BLaER1 (cell line): ENCODE data around the gene DDN.

Source experiments
- H3K27ac ChIP-seq: shearing (Covaris generic); formaldehyde crosslinking; 2 replicates; pipeline ENCODE4 v1.8.1; 2022
- H3K27me3 ChIP-seq: shearing (Covaris generic); formaldehyde crosslinking; 2 replicates; pipeline ENCODE4 v1.8.1; 2022
- H3K36me3 ChIP-seq: shearing (Covaris generic); formaldehyde crosslinking; 2 replicates; pipeline ENCODE4 v1.8.1; 2022
- H3K4me1 ChIP-seq: shearing (Covaris generic); formaldehyde crosslinking; 2 replicates; pipeline ENCODE4 v1.8.1; 2022
- H3K4me2 ChIP-seq: shearing (Covaris generic); formaldehyde crosslinking; 2 replicates; pipeline ENCODE4 v1.8.1; 2022
- H3K4me3 ChIP-seq: shearing (Covaris generic); formaldehyde crosslinking; 2 replicates; pipeline ENCODE4 v1.8.1; 2022
- H3K9ac ChIP-seq: shearing (Covaris generic); formaldehyde crosslinking; 2 replicates; pipeline ENCODE4 v1.8.1; 2022
- H3K9me3 ChIP-seq: shearing (Covaris generic); formaldehyde crosslinking; 2 replicates; pipeline ENCODE4 v1.8.1; 2022
- H4K20me1 ChIP-seq: shearing (Covaris generic); formaldehyde crosslinking; 2 replicates; pipeline ENCODE4 v1.8.1; 2022
- Cebpa-rat ChIP-seq: shearing (Covaris generic); IDR thresholded peaks from 2 replicates; pipeline ENCODE4 v1.8.1; 2022

Gene DDN

DNA sequence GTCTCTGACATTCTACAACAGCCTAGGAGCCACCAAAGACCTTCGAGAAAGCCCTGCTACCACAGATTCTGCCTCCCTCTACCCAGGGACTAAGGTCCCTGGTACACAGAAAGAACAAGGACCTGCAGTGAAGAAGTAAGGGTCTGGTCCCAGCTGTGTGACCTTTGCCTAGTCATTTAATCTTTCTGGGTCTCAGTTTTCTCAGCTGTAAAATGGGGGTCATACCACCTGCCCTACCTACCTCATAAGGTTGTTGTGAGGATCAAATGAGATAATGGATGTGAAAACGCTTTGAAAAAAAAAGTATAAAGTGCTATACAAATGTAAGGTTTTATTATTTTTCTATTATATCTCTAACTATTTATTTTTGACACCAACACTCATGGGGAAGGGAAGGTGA is 24.6 kb upstream of the DDN start:
- Histone ChIP-seq H3K4me2 (no peak overlapping the region), H3K4me1 (peaks cover 16% of the 10 kb centered on the region), H3K9ac (no peak overlapping the region), H3K4me3 (no peak overlapping the region), H3K27ac (no peak overlapping the region), H3K36me3 (peaks cover 78% of the 10 kb centered on the region), H3K9me3 (no peaks in the 10 kb centered on the region), H3K27me3 (no peaks in the 10 kb centered on the region), H4K20me1 (peaks cover 53% of the 10 kb centered on the region)
- TF ChIP-seq Cebpa-rat, result no peak

DNA sequence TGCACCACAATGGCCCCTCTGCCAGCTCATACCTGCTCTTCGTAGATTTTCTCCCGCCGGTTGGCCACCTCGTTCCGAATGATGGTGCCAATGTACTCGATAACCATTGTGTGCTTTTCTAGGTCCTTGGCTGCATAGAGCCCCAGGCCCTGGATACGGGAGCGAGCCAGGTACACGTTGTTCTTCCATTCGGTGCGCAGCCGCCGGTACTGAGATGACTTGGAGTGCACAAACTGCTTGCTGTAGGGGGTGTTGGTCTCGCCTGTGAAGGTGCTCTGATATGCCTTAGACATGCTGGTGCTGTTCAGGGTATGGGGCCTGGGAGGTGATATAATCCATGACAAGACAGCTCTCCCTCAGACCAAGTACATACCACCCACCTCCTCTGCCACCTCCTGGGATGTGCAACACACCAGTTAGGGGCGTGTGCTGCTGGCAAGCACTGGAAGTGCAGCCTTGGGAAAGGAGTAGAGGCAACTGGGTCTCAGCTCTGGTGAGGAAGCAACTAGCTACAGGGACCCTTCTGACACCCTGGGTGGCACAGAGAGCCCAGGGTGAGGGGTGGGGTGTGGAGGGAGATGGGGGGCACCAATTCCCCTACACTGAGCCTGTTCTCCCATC is 23.5 kb upstream of the DDN start:
- H3K9me3 ChIP-seq, result no peaks in the 10 kb centered on the region
- H3K9ac ChIP-seq, result 0 out of 2 replicates have a peak overlapping the region, but pooled peaks have one; percentile 5
- H3K36me3 ChIP-seq, result peaks cover 66% of the 10 kb centered on the region
- TF ChIP-seq Cebpa-rat, result no peak
- peaks cover 21% of the 10 kb centered on the region for H3K4me1 ChIP-seq
- no peak overlapping the region for H3K4me2 ChIP-seq
- no peak overlapping the region for H3K4me3 ChIP-seq
- H3K27ac ChIP-seq, result no peak overlapping the region
- peaks cover 41% of the 10 kb centered on the region for H4K20me1 ChIP-seq
- H3K27me3 ChIP-seq, result no peaks in the 10 kb centered on the region

DNA sequence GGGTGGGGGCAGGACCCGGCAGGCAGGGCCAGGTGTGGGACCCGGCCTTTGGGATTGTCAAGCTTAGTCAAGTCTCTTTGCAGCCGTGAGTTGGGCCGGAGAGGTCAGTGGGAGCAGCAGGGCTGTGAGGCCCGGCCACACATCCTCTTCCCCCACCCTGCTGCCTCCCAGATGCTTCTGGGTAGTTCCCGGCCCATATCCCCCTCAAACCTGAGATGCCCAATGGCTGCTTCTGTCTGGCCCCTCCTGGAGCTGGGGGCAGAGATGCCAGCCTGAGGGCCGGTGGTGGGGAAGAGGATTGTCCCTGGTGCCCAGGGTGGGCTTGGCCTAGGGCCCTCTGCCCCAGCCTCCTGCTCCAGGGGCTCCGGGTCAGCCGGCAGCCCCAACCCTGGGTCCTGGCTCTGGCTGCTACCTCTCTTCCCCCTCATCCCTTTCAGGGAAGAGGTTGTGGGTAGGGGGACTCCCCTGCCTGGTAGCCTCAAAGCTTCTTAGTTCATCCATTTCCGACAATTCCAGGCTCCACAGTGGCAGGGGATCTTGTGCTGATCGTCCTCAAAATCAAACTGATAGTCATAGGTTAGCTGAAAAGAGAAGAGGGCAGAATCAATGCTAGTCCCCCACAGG is 22.2 kb upstream of the DDN start:
- H3K36me3 ChIP-seq, result peaks cover 54% of the 10 kb centered on the region
- H3K4me2 ChIP-seq, result no peak overlapping the region
- no peaks in the 10 kb centered on the region for H3K9me3 ChIP-seq
- peaks cover 34% of the 10 kb centered on the region for H4K20me1 ChIP-seq
- no peak overlapping the region for H3K27ac ChIP-seq
- TF ChIP-seq Cebpa-rat, result no peak
- peaks cover 27% of the 10 kb centered on the region for H3K4me1 ChIP-seq
- H3K27me3 ChIP-seq, result no peaks in the 10 kb centered on the region
- no peak overlapping the region for H3K9ac ChIP-seq
- no peak overlapping the region for H3K4me3 ChIP-seq

DNA sequence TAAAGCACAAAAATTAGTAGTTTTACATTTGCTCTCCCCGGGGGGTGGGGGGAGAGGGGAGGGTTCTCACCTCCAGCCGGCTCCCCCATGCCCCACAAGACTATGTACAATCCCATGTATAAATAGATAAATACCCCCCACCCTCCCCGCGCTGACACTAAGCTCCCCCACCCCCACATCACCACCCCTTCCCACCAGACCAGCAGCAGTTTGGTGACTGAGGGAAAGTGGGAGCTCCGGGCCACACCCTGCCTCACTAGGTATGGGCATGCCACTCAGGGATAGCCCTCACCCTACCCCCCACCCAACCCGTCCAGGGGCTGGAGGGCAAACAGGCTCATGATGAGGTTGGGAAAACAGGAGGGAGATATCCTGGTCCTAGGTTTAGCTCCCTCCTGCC is 21.3 kb upstream of the DDN start:
- Histone ChIP-seq H4K20me1 (peaks cover 24% of the 10 kb centered on the region), H3K4me2 (peak overlapping the region; percentile 93), H3K36me3 (peaks cover 44% of the 10 kb centered on the region), H3K9ac (no peak overlapping the region), H3K27ac (peak overlapping the region; percentile 51; the same call in 1 of the 2 replicates), H3K4me1 (peaks cover 27% of the 10 kb centered on the region), H3K4me3 (no peak overlapping the region), H3K27me3 (no peaks in the 10 kb centered on the region), H3K9me3 (no peaks in the 10 kb centered on the region)
- no peak for TF ChIP-seq Cebpa-rat

DNA sequence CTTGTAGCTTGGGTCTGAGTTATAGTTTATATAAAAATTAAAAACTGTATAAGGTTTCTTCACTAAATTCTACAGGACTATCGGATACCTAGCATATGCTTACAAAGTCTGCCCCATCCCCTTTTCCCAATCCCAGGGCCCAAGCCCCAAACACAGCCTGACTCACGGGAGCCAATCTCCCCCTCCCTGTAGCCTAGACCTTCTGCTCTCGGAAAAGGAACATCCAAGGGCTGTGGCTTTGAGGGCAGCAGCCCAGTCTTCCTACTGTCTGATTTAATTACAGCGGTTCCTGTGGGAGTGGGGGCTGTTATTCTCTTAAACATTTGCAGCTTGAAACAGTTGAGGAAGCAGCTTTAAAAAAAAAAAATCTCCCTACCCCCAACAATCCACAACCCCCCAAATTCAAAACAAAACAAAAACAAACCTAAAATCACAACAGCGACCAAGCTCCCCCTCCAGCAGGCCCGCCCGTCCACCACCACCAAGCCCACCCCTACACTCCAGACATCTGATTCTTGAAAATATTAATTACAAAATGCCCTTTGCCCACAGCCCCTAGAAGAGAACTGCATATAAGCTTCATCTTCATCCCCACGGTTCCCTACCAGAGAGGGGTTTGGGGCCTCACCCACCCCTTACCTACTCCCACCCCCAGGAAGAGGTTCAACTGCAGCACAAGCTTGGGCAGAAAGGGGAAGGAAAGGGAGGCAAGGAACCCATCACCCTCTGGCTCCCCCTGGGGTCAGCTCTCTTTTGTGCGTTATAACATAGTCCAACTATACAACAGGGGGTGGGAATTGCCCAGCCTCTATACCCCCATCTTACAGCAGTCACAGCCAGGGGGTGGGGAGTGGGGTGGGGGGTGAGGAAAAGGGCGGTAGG is 20.5 kb upstream of the DDN start:
- Histone ChIP-seq H3K9ac (peak overlapping the region; percentile 93), H3K27me3 (no peaks in the 10 kb centered on the region), H3K4me1 (peaks cover 27% of the 10 kb centered on the region), H3K9me3 (no peaks in the 10 kb centered on the region), H4K20me1 (peaks cover 17% of the 10 kb centered on the region), H3K36me3 (peaks cover 36% of the 10 kb centered on the region), H3K4me2 (peak overlapping the region; percentile 93), H3K4me3 (peak overlapping the region; percentile 78), H3K27ac (peak overlapping the region; percentile 94)
- TF ChIP-seq Cebpa-rat, result no peak

DNA sequence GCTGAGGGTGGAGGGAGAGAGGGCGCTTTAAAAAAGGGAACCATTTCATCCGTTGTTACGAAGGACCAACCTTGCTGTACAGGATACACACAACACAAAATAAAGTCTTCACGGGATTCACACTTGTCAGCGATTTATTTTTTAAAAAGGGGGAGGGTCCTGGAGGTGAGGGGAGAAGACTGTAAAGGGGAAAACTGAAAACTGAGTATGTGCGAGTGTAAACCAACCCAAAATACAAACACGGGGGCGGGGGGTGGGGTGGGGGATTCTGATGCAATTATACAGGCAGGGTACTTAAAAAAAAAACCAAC is 19.9 kb upstream of the DDN start:
- peak overlapping the region; percentile 78 for H3K4me3 ChIP-seq
- TF ChIP-seq Cebpa-rat, result no peak

DNA sequence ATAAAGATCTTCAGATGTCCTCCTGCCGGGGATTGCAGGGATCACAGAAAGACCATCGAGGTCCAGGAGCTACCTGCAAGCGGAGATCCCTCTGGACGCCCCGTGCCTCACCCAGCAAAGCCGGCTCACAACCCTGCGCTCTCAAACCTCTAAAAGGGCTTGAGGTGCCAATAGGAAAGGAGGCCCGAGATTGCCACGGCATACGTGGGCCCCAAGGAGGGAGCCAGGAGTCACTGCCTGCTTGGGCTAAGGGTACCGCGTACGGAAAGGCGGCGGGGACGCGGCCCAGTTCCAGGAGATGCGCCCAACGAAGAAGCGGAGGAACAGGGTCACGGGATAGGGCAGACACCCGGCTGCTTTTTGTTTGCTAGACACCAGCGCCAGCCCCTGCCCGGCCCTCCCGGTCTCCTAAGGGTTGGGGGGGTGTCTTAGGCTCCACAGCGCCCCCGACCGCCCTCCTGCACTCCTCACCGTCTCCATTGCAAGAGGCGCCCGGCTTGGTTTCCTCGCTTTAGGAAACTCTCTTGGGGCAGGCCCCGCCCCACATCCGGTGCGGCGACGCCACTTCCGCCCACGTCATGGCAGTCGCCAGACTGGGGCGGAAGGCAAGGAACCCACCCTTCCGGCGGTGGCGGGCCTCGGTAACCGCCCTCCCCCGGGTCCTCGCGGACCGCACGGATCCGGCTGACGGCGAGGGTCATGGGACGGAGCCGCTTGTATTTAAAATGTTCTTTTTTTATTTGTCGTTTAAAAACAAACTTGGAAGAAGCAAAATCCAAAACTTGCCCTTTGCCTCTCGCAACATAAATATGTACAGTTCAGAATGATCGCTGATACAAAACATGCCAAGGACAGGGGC is 19.3 kb upstream of the DDN start, which contains the start of gene PRKAG1:
Gene PRKAG1, minus strand, starts transcription at position 516 of the 859 bp plus-strand sequence. Its CDS starts 36 bp downstream, at position 480.
- no peak for TF ChIP-seq Cebpa-rat
- Histone ChIP-seq H3K9me3 (no peaks in the 10 kb centered on the region), H3K4me1 (peaks cover 27% of the 10 kb centered on the region), H4K20me1 (peaks cover 5% of the 10 kb centered on the region), H3K36me3 (peaks cover 24% of the 10 kb centered on the region), H3K4me2 (peak within 1 kb of the TSS; percentile 93), H3K27ac (peak within 1 kb of the TSS; percentile 94), H3K27me3 (no peaks in the 10 kb centered on the region), H3K9ac (peak within 1 kb of the TSS; percentile 93), H3K4me3 (peak within 1 kb of the TSS; percentile 78)

More for the DNA sequence above, 19.9 kb upstream of the DDN start:
- Histone ChIP-seq H3K9ac (peak overlapping the region; percentile 93), H3K4me2 (peak overlapping the region; percentile 93), H4K20me1 (peaks cover 11% of the 10 kb centered on the region), H3K36me3 (peaks cover 30% of the 10 kb centered on the region), H3K27ac (peak overlapping the region; percentile 94), H3K4me1 (peaks cover 27% of the 10 kb centered on the region), H3K27me3 (no peaks in the 10 kb centered on the region), H3K9me3 (no peaks in the 10 kb centered on the region)

DNA sequence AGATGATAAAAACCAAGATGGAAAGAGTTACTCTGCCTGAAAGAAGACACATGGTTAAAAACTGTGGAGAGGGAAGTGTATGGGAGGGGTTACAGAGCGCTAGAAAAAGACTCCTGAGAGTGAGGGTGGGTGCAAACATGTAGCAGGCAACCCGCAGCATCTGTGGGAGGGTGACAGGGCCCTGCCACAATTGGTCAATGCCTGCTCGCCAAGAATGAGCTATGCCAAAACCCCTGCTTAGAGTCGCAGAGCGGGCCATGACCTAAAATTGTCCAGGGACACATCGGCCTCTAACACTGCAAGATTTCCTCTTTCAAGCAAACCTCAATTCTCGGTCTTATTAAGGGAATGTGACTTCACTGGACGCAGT is 18.7 kb upstream of the DDN start:
- peak overlapping the region; percentile 78 for H3K4me3 ChIP-seq
- no peak for TF ChIP-seq Cebpa-rat
- no peaks in the 10 kb centered on the region for H4K20me1 ChIP-seq
- peak overlapping the region; percentile 93 for H3K9ac ChIP-seq
- H3K27me3 ChIP-seq, result no peaks in the 10 kb centered on the region
- H3K4me1 ChIP-seq, result peaks cover 27% of the 10 kb centered on the region
- H3K27ac ChIP-seq, result peak overlapping the region; percentile 94
- peak overlapping the region; percentile 93 for H3K4me2 ChIP-seq
- H3K36me3 ChIP-seq, result peaks cover 23% of the 10 kb centered on the region
- H3K9me3 ChIP-seq, result no peaks in the 10 kb centered on the region

DNA sequence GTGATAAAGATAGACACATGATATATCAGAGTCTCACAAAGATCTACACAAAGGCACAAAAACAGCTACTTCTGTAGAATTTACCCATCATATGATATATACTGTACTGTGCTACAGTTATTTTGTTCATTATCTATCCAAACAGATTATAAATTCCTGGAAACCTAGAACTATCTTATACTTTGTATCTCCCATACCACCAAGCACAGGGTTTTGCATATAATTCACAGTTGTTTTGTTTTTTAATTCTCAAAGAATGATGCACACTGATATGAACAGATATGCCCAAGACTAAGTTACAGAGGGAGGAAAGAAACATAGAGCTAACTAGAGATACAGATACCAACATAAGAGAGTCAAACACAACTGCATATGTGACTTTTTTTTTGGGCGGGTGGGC is 16.0 kb upstream of the DDN start:
- no peaks in the 10 kb centered on the region for H4K20me1 ChIP-seq
- H3K27ac ChIP-seq, result no peak overlapping the region
- H3K27me3 ChIP-seq, result no peaks in the 10 kb centered on the region
- H3K9me3 ChIP-seq, result no peaks in the 10 kb centered on the region
- H3K4me3 ChIP-seq, result no peak overlapping the region
- no peak for TF ChIP-seq Cebpa-rat
- no peak overlapping the region for H3K4me2 ChIP-seq
- no peak overlapping the region for H3K9ac ChIP-seq
- H3K36me3 ChIP-seq, result peaks cover 32% of the 10 kb centered on the region
- H3K4me1 ChIP-seq, result peaks cover 19% of the 10 kb centered on the region
